ENCODE results near the gene ZDHHC13.
A peak's percentile ranks its signal among the peaks of the same experiment; 100 is the strongest.

The ZDHHC13 gene

GRCh38 chr11:19116971-19117759 is at the start of gene ZDHHC13:
Gene ZDHHC13 (plus strand): TSS chr11:19117168. CDS start chr11:19117250, 82 bp downstream.
- peak; percentile 99 for DNase-seq (ENCODE audit: low spot score)
- peak; percentile 49 for TF ChIP-seq CTCF (IDR thresholded peaks at IDR 0.05; ENCODE audit: borderline replicate concordance, control extremely low read depth, extremely low read depth, insufficient read depth, missing control alignments)
- in situ Hi-C loops (cut with MboI; ENCODE audit: low sequenced_read_pairs, unreplicated experiment), result no loop called here

- peak; percentile 79 for DNase-seq (ENCODE audit: low spot score)
- in situ Hi-C loops (cut with MboI; ENCODE audit: low sequenced_read_pairs, unreplicated experiment), result loop anchor here (25.0 kb wide), 2 partner anchors 666 to 816 kb away; no protein-coding TSS in a partner anchor
These were observed 45.7 kb upstream of the ZDHHC13 start for GRCh38 chr11:19071255-19071654.

GRCh38 chr11:19072464-19072863 is 44.5 kb upstream of the ZDHHC13 start:
- in situ Hi-C loops (cut with MboI; ENCODE audit: low sequenced_read_pairs, unreplicated experiment), result loop anchor here (25.0 kb wide), 2 partner anchors 665 to 815 kb away; no protein-coding TSS in a partner anchor
- TF ChIP-seq CTCF (IDR thresholded peaks at IDR 0.05; ENCODE audit: borderline replicate concordance, control extremely low read depth, extremely low read depth, insufficient read depth, missing control alignments), result no peak

More at GRCh38 chr11:19071255-19071654, 45.7 kb upstream of the ZDHHC13 start:
- TF ChIP-seq CTCF (IDR thresholded peaks at IDR 0.05; ENCODE audit: borderline replicate concordance, control extremely low read depth, extremely low read depth, insufficient read depth, missing control alignments), result peak; percentile 95

GRCh38 chr11:19073454-19074415 is 43.2 kb upstream of the ZDHHC13 start:
- TF ChIP-seq CTCF (IDR thresholded peaks at IDR 0.05; ENCODE audit: borderline replicate concordance, control extremely low read depth, extremely low read depth, insufficient read depth, missing control alignments), result no peak
- in situ Hi-C loops (cut with MboI; ENCODE audit: low sequenced_read_pairs, unreplicated experiment), result loop anchor here (25.0 kb wide), 2 partner anchors 664 to 814 kb away; no protein-coding TSS in a partner anchor
- DNase-seq (ENCODE audit: low spot score), result no peak

More at GRCh38 chr11:19072464-19072863, 44.5 kb upstream of the ZDHHC13 start:
- no peak for DNase-seq (ENCODE audit: low spot score)

GRCh38 chr11:19075636-19076035 is 41.3 kb upstream of the ZDHHC13 start:
- no peak for TF ChIP-seq CTCF (IDR thresholded peaks at IDR 0.05; ENCODE audit: borderline replicate concordance, control extremely low read depth, extremely low read depth, insufficient read depth, missing control alignments)
- in situ Hi-C loops (cut with MboI; ENCODE audit: low sequenced_read_pairs, unreplicated experiment), result no loop called here
- no peak for DNase-seq (ENCODE audit: low spot score)

All from GM13976 (cell line).